Suppressor macrophage treated with lipopolysaccharide for 1 hour (primary cell): ENCODE data around the gene GJA9.

Experiments
- DNase-seq, 3 donors: peaks; one replicate each; pipeline ENCODE4 v3.0.0-alpha.2; 2020 to 2022

The GJA9 gene

DNA sequence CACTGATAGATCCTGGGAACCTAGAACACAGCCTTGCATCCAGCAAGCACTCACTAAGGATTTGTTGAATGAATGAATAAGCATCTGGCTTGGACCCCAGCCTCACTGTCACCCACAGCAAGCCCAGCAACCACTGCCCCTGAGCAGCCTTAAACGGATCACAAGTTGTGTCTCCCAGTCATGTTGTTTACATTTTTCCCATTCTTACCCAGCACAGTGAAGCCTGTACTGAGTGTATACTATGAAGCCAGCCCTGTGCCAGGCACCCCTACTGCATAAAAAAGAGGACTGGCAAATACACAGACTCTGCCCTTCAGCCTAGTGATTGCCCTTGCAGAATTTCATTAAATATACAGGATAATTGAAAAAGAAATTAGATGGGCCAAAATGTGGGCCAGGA is 52.0 kb downstream of the GJA9 start:
- no peak for DNase-seq

DNA sequence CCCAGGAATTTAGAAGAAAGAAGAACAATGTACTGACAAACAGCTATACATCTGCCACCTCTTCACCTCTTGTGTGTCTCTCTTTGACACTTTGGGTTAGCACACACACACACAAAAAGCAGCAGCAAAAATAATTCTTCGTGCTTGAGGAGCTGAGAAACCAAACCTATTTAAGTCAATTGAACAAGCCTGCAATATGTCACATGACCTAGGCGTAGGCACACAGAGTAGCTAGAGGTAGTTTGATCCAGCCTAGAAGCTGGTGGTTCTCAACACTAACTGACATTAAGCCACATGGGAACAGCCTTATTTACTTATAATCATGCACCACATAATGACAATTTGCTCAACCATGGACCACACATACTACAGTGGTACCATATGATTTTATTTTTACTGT is 54.1 kb downstream of the GJA9 start:
- no peak for DNase-seq

DNA sequence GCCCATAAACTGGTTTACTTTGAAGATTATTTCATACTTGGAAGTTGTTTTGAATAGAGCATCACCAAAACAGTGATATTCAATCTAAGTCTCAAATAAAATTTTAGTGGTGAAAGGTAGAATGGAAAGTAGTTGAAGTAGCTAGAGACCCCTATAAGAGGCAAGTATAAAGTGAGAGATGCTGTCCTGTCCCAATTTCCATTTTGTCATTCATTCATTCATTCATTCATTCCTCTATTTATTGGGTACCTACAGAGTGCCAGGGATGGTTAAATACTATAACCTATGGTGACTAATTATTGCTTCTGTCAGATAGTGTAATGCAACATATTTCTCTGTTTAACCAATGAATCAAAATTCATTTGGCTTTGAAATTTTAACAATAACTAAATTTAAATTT is 54.5 kb downstream of the GJA9 start:
- DNase-seq = no peak

- no peak for DNase-seq
Measured at GRCh38 chr1:38826262-38826661, 55.1 kb downstream of the GJA9 start.
